ENCODE data around the gene PRSS53. TPM values are rescaled to one million over a fixed set of nuclear protein-coding genes. Genes with fewer than 3 reads are reported as not detected.

PRSS53 gene
- total RNA-seq, 2 donors from 2014 or later: 1.7 to 2.8 TPM

DNA sequence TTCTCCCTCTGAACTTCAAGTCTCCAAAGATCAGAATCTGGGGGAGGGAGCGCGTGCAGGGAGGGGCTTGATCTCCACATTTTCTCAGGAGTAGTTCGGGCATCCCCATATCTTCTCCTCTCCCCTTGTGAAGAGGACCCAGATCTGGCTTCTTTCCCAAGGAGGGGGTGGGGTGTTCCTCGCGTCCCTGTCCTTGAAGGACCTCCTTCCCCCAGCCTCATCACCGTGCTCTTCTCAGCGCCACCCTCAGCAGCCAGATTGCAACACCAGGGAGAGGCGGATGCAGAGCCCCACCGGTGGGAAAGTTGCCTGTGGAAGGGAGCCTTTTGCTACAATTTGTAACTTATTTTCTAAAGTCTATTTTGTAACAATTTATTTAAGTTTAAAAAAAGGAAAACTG, 5.7 kb downstream of the PRSS53 start:
- WGBS, 2 experiments (ENCODE audit: insufficient coverage in 1 of 2, insufficient read length in 1 of 2): 95% methylated on average over 7 of the region's 9 CpGs; no CpG with 5 or more reads in 1 of the 2 experiments
- Histone ChIP-seq H3K27ac (ENCODE audit: low read depth, low read length) (no peak overlapping the region), H3K4me3 (ENCODE audit: low read length) (no peak overlapping the region), H3K27me3 (ENCODE audit: control insufficient read depth, insufficient read depth, low read length, poor library complexity, severe bottlenecking) (no peaks in the 10 kb centered on the region), H3K36me3 (ENCODE audit: control insufficient read depth, insufficient read depth, low read length) (peaks cover 23% of the 10 kb centered on the region), H3K4me1 (ENCODE audit: control insufficient read depth, insufficient read depth, low read length) (no peaks in the 10 kb centered on the region), H3K9me3 (ENCODE audit: control insufficient read depth, low read length) (no peaks in the 10 kb centered on the region), H3K9ac (ENCODE audit: extremely low read depth, low read length, poor library complexity, severe bottlenecking) (no peak overlapping the region)
- no peak for TF ChIP-seq CTCF (conservative IDR thresholded peaks at IDR 0.05)
- Mint-ChIP-seq H3K4me3 (no peak overlapping the region), H3K27ac (no peak overlapping the region), H3K4me1 (no peaks in the 10 kb centered on the region), H3K27me3 (ENCODE audit: insufficient read depth) (no peaks in the 10 kb centered on the region), H3K9me3 (no peaks in the 10 kb centered on the region), H3K36me3 (ENCODE audit: low read depth) (peaks cover 34% of the 10 kb centered on the region)
- DNase-seq: no peak

DNA sequence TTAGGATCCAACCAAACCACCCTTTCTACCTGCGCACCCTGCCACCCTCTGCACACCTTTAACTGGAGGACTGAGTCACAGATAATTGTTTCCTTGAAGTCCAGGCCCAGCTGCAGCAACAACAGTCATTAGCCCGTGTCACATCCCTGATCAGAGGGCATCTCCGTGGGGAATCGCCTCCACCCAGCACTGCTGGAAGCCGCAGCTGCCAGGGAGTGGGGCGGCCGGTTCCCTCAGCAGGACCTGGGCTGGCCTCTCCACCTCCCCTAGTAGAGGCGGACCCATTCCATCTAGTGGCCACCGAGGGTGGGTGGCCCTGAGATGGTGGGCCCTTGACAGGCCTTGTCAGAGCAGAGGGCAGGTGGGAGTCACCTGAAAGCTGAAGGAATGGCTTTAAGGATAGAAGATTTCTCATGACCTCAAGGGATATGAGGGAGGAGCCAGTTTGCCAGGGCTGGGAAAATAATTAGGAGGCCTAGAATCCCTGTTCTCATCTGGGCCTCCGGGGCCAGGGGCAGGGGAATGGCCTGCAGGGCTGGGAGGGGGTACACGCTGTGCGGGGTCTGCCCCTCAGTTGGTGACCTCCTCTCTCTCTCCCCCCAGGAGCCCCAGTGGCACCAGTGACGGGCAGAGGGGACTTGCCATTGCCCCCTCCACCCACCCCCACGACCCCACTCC, 6.2 kb downstream of the PRSS53 start:
- Mint-ChIP-seq H3K4me3 (no peak overlapping the region), H3K9me3 (no peaks in the 10 kb centered on the region), H3K27ac (no peak overlapping the region), H3K36me3 (ENCODE audit: low read depth) (peaks cover 40% of the 10 kb centered on the region), H3K4me1 (no peaks in the 10 kb centered on the region), H3K27me3 (ENCODE audit: insufficient read depth) (no peaks in the 10 kb centered on the region)
- no peak for TF ChIP-seq CTCF (conservative IDR thresholded peaks at IDR 0.05)
- peaks cover 27% of the 10 kb centered on the region for H3K36me3 ChIP-seq (ENCODE audit: control insufficient read depth, insufficient read depth, low read length)
- H3K4me1 ChIP-seq (ENCODE audit: control insufficient read depth, insufficient read depth, low read length): no peaks in the 10 kb centered on the region
- H3K9me3 ChIP-seq (ENCODE audit: control insufficient read depth, low read length): no peaks in the 10 kb centered on the region
- H3K9ac ChIP-seq (ENCODE audit: extremely low read depth, low read length, poor library complexity, severe bottlenecking): no peak overlapping the region
- DNase-seq: no peak
- no peaks in the 10 kb centered on the region for H3K27me3 ChIP-seq (ENCODE audit: control insufficient read depth, insufficient read depth, low read length, poor library complexity, severe bottlenecking)
- H3K27ac ChIP-seq (ENCODE audit: low read depth, low read length): no peak overlapping the region
- 90 to 91% methylated on average over 11 to 14 of the region's 14 CpGs for WGBS, 2 experiments (ENCODE audit: insufficient coverage in 1 of 2, insufficient read length in 1 of 2)
- H3K4me3 ChIP-seq (ENCODE audit: low read length): no peak overlapping the region

- WGBS, 2 experiments (ENCODE audit: insufficient coverage in 1 of 2, insufficient read length in 1 of 2): 94 to 95% methylated on average over 14 to 26 of the region's 26 CpGs
- H3K9me3 Mint-ChIP-seq: no peaks in the 10 kb centered on the region
- H3K27ac Mint-ChIP-seq: no peak overlapping the region
- no peak overlapping the region for H3K4me3 Mint-ChIP-seq
- peaks cover 33% of the 10 kb centered on the region for H3K36me3 ChIP-seq (ENCODE audit: control insufficient read depth, insufficient read depth, low read length)
- no peaks in the 10 kb centered on the region for H3K4me1 ChIP-seq (ENCODE audit: control insufficient read depth, insufficient read depth, low read length)
- H3K9me3 ChIP-seq (ENCODE audit: control insufficient read depth, low read length): no peaks in the 10 kb centered on the region
- no peak overlapping the region for H3K9ac ChIP-seq (ENCODE audit: extremely low read depth, low read length, poor library complexity, severe bottlenecking)
- TF ChIP-seq CTCF (conservative IDR thresholded peaks at IDR 0.05): no peak
- H3K4me1 Mint-ChIP-seq: no peaks in the 10 kb centered on the region
- DNase-seq: no peak
- H3K27me3 Mint-ChIP-seq (ENCODE audit: insufficient read depth): no peaks in the 10 kb centered on the region
- no peak overlapping the region for H3K27ac ChIP-seq (ENCODE audit: low read depth, low read length)
- no peaks in the 10 kb centered on the region for H3K27me3 ChIP-seq (ENCODE audit: control insufficient read depth, insufficient read depth, low read length, poor library complexity, severe bottlenecking)
- H3K4me3 ChIP-seq (ENCODE audit: low read length): no peak overlapping the region
- peaks cover 46% of the 10 kb centered on the region for H3K36me3 Mint-ChIP-seq (ENCODE audit: low read depth)
Observed at GRCh38 chr16:31081428-31082351, 7.1 kb downstream of the PRSS53 start.

Data from endodermal cell (in vitro differentiated cells).